SK-N-MC (cell line): ENCODE data around the gene CDKN2B-AS1.

Source experiments
- EZH2 ChIP-seq: fragments of 200-600 bp; sonication (generic); IDR thresholded peaks from one replicate; pipeline ENCODE4 v1.6.1; 2017; ENCODE audit warnings: antibody characterized with exemption
- POLR2AphosphoS5 ChIP-seq: IDR thresholded peaks from 2 replicates; pipeline ENCODE4 v1.6.1; 2012; ENCODE audit warnings: mild to moderate bottlenecking, low read depth, low read length, borderline replicate concordance

DNA sequence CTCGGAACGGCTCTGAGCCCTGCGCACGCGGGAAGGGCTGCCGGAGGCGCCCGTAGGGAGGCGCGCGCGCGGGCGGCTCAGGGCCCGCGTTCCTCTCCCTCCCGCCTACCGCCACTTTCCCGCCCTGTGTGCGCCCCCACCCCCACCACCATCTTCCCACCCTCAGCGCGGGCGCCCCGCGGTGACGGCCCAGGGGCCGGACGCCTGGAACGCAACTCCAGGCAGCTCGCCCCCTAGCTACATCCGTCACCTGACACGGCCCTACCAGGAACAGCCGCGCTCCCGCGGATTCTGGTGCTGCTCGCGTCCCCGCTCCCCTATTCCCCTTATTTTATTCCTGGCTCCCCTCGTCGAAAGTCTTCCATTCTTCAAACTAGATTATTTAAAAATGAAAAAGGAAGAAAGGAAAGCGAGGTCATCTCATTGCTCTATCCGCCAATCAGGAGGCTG is at the start of gene CDKN2B-AS1:
- TF ChIP-seq EZH2 (no peak), POLR2AphosphoS5 (no peak; the same call in 1 of the 2 replicates)
